GM12875 (cell line): ENCODE results near the gene SEC61A1.

Source experiments
- H3K4me3 ChIP-seq: one replicate; pipeline ENCODE4 v1.5.1; 2011; ENCODE audit warnings: low read depth, low read length, control low read depth
- TF ChIP-seq, protein P1 (sequence below): IDR thresholded peaks from 2 replicates; pipeline ENCODE4 v1.5.1; 2011; ENCODE audit warnings: low read depth, mild to moderate bottlenecking, control low read depth, inconsistent platforms, low read length, moderate library complexity, borderline replicate concordance; ENCODE audit not compliant: insufficient read depth

SEC61A1 gene

GRCh38 chr3:128012050-128012449 is 40.2 kb upstream of the SEC61A1 start:
- TF ChIP-seq, protein P1, sequence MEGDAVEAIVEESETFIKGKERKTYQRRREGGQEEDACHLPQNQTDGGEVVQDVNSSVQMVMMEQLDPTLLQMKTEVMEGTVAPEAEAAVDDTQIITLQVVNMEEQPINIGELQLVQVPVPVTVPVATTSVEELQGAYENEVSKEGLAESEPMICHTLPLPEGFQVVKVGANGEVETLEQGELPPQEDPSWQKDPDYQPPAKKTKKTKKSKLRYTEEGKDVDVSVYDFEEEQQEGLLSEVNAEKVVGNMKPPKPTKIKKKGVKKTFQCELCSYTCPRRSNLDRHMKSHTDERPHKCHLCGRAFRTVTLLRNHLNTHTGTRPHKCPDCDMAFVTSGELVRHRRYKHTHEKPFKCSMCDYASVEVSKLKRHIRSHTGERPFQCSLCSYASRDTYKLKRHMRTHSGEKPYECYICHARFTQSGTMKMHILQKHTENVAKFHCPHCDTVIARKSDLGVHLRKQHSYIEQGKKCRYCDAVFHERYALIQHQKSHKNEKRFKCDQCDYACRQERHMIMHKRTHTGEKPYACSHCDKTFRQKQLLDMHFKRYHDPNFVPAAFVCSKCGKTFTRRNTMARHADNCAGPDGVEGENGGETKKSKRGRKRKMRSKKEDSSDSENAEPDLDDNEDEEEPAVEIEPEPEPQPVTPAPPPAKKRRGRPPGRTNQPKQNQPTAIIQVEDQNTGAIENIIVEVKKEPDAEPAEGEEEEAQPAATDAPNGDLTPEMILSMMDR = no peak
- H3K4me3 ChIP-seq = no peak overlapping the region

GRCh38 chr3:128014548-128014947 is 37.7 kb upstream of the SEC61A1 start:
- H3K4me3 ChIP-seq = no peak overlapping the region
- TF ChIP-seq, protein P1 = no peak

DNA sequence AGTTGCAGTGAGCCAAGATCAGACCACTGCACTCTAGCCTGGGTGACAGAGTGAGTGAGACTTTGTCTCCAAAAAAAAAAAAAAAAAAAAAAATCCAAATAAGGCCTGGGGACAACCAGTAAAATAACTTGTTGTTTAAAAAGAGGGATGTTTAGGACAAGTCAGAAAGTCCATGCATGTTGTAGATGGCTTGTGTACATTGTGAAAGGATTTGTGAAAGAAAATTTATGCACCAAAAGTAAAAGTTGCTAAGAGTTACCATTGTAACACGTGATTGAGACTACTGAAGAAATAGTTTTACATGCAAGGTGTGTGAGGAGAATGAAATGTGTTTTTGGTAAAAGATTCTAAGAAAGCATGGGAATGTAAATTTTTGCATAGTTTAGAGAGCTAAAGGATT is 35.7 kb upstream of the SEC61A1 start:
- no peak overlapping the region for H3K4me3 ChIP-seq
- TF ChIP-seq, protein P1 = no peak

DNA sequence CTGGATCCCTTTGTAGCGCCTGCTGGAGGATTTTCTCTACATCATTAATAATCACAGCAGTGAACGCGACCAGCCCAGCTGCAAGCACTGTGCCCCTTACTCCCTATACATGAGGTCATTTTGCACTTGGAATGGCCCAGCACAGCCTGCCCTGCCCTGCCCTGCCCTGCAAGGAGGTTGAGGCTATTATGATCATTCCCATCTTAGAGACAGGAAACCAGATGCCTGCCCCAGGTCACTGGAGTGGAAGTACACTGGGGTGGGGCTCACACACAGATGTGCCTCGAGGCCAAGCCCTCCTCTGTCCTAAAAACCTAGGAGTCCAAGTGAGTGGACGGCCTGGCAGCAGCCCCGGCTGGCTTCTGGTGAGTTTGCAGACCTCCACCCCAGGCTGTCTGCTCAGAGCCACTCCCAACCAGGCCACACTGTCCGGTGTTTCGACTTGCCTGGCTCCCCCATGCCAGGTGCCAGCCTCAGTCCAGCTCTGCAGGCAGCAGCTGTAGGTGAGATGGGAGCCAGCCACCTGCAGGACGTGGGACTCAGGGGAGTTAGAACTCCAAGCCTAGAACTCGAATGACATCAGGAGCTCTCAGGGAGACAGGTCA is 30.4 kb upstream of the SEC61A1 start:
- TF ChIP-seq, protein P1 = no peak
- H3K4me3 ChIP-seq = no peak overlapping the region

DNA sequence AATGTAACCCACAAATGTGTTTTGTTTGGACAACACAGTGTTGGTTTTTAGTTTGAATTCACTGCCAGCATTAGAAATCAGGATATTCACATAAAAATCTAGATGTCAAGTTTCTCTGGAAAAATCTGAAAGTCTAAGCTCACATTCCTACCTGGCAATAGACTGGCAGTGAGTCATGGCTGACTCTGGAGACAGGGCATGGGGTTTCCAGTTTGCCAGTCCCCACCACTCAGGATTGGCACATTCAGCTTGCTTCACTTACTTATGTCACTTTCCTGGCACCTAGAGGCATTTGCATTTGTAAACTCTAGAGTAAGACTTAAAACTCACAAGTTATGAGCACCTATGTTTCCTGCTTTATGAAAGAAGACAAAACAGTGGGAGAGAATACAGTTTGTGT is 19.1 kb upstream of the SEC61A1 start:
- H3K4me3 ChIP-seq = no peak overlapping the region
- TF ChIP-seq, protein P1 = no peak

DNA sequence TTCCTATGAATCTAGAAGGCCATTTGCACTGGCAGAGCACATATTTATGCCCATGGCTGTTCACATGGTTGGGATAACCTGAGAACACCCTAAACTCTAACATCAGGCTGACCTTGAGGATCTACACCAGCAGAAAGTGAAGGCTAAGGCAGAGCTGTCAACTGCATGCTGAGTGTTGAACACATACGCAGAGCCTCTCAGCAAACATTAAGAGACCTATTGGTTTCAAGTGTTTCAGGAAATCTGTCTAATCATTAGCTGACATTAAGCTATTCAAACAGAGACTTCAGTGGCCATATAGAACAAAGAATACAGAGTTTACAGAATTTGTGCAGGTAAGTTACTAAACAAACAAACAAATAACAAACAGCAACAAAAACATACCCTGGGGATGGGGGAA is 16.1 kb upstream of the SEC61A1 start:
- no peak overlapping the region for H3K4me3 ChIP-seq
- TF ChIP-seq, protein P1 = no peak

GRCh38 chr3:128040041-128040440 is 12.2 kb upstream of the SEC61A1 start:
- TF ChIP-seq, protein P1 = no peak
- no peak overlapping the region for H3K4me3 ChIP-seq
